GM23248 (cell line): ENCODE data around the gene ABI3.

Source experiments
- EZH2 ChIP-seq: fragments of 200-600 bp; sonication (generic); IDR thresholded peaks from 2 replicates; pipeline ENCODE4 v1.6.1; 2018; ENCODE audit warnings: antibody characterized with exemption, mild to moderate bottlenecking; ENCODE audit not compliant: insufficient read depth, poor library complexity, severe bottlenecking
- EZH2phosphoT487 ChIP-seq: fragments of 200-600 bp; sonication (generic); IDR thresholded peaks from 2 replicates; pipeline ENCODE4 v1.6.1; 2018; ENCODE audit warnings: antibody characterized with exemption, moderate library complexity, mild to moderate bottlenecking, low read depth; ENCODE audit not compliant: insufficient read depth

GRCh38 chr17:49223517-49224197 lies 13.2 kb downstream of the ABI3 start:
- 0 out of 2 replicates have a peak, but pooled peaks have one; percentile 34 for TF ChIP-seq EZH2phosphoT487
- TF ChIP-seq EZH2: peak; percentile 80
